Lung (tissue), 12 donors: ENCODE results near the gene DRD1. TPM values are rescaled to one million over a fixed set of nuclear protein-coding genes. Genes with fewer than 3 reads are reported as not detected.

Source experiments
- ATAC-seq: fragments of 200-7000 bp; cut with Tn5 transposase; one replicate; pipeline ENCODE4 v1.9.1; 2020; ENCODE audit warnings: moderate number of reproducible peaks; ENCODE audit not compliant: insufficient read depth, low FRiP score
- DNase-seq, 3 donors: peaks; one replicate each; pipeline ENCODE4 v3.0.0-alpha.2; 2013 to 2017
- H3K27ac ChIP-seq, 2 donors: one replicate each; pipeline ENCODE4 v1.5.1; 2013; ENCODE audit warnings: mild to moderate bottlenecking in 2 of 2, moderate library complexity in 2 of 2, control low read depth in 1 of 2, inconsistent platforms in 1 of 2, low read depth in 1 of 2, low read length in 1 of 2
- H3K27me3 ChIP-seq, 3 donors: one replicate each; pipeline ENCODE4 v1.5.1; 2013; ENCODE audit warnings: low read length in 2 of 3; ENCODE audit not compliant: control insufficient read depth in 3 of 3, insufficient read depth in 3 of 3
- H3K36me3 ChIP-seq, 4 donors: one replicate each; pipeline ENCODE4 v1.5.1; 2013; ENCODE audit warnings: low read length in 4 of 4, mild to moderate bottlenecking in 1 of 4, moderate library complexity in 1 of 4; ENCODE audit not compliant: control insufficient read depth in 4 of 4, insufficient read depth in 4 of 4
- H3K4me1 ChIP-seq, 5 donors: one replicate each; pipeline ENCODE4 v1.5.1; 2013; ENCODE audit warnings: low read length in 5 of 5, mild to moderate bottlenecking in 2 of 5, moderate library complexity in 1 of 5; ENCODE audit not compliant: control insufficient read depth in 5 of 5, insufficient read depth in 5 of 5
- H3K4me3 ChIP-seq: one replicate; pipeline ENCODE4 v1.5.1; 2013; ENCODE audit warnings: mild to moderate bottlenecking, control low read depth, moderate library complexity
- H3K9ac ChIP-seq, 2 donors: one replicate each; pipeline ENCODE4 v1.5.1; 2013; ENCODE audit warnings: low read length in 2 of 2, control low read depth in 1 of 2; ENCODE audit not compliant: insufficient read depth in 1 of 2
- H3K9me3 ChIP-seq, 4 donors: one replicate each; pipeline ENCODE4 v1.5.1; 2013; ENCODE audit warnings: low read length in 3 of 4, mild to moderate bottlenecking in 1 of 4, moderate library complexity in 1 of 4; ENCODE audit not compliant: control insufficient read depth in 4 of 4, insufficient read depth in 3 of 4
- CTCF ChIP-seq: IDR thresholded peaks from 2 replicates; pipeline ENCODE4 v1.5.1; 2012; ENCODE audit warnings: mild to moderate bottlenecking; ENCODE audit errors: control extremely low read depth, extremely low read depth
- WGBS, 2 donors: extraction: QIAGEN DNeasy Blood & Tissue Kit; methylation state at CpG; one replicate each; pipeline ENCODE4 v1.1.7; 2013; 5-methylcytosine and 5-hydroxymethylcytosine counted together
- polyA plus RNA-seq, 2 donors: library from polyadenylated mRNA; stranded (reverse); fragments of 200-250 nt; gene quantifications; one replicate each; pipeline ENCODE4 v1.2.1, GENCODE V29; 2013
- total RNA-seq, 2 donors: library from RNA; depleted of rRNA in 1 of 2; stranded (reverse); fragments of >200 nt in 1 of 2; gene quantifications; one replicate each; pipeline ENCODE4 v1.2.1, GENCODE V29; 2014 to 2021
- donor health status: control.
- donor health status: control.
- donor health status: Bipolar disorder and iron deficiency.
- donor health status: healthy.
- donor health status: DM: yes; HTN: yes; CAD: no.

DRD1 gene
- total and polyA plus RNA-seq, 4 donors = 0.12 to 1.5 (median 0.53) TPM

- no peaks in the 10 kb centered on the region for H3K27me3 ChIP-seq
- 79 to 87% methylated on average over 6 of the region's 6 CpGs for WGBS, 2 donors
- ATAC-seq = no peak
Observed at GRCh38 chr5:175491223-175491622, 47.2 kb upstream of the DRD1 start.

GRCh38 chr5:175489693-175490443 lies 45.9 kb upstream of the DRD1 start:
- no peak overlapping the region for H3K4me3 ChIP-seq
- no peak overlapping the region for H3K27ac ChIP-seq
- no peak for TF ChIP-seq CTCF
- no peak for ATAC-seq
- H3K9ac ChIP-seq = no peak overlapping the region
- no peaks in the 10 kb centered on the region for H3K9me3 ChIP-seq
- H3K36me3 ChIP-seq = peaks cover 3 to 21% (median 12%) of the 10 kb centered on the region in 4 donors
- 46 to 73% methylated on average over 6 of the region's 6 CpGs for WGBS, 2 donors
- no peaks in the 10 kb centered on the region for H3K4me1 ChIP-seq
- no peak for DNase-seq
- no peaks in the 10 kb centered on the region for H3K27me3 ChIP-seq

More at GRCh38 chr5:175491223-175491622, 47.2 kb upstream of the DRD1 start:
- H3K9ac ChIP-seq = no peak overlapping the region
- no peaks in the 10 kb centered on the region for H3K9me3 ChIP-seq
- H3K4me1 ChIP-seq = no peaks in the 10 kb centered on the region
- DNase-seq = no peak
- no peak for TF ChIP-seq CTCF
- H3K27ac ChIP-seq = no peak overlapping the region
- H3K36me3 ChIP-seq = peaks cover 3 to 21% (median 12%) of the 10 kb centered on the region in 4 donors
- H3K4me3 ChIP-seq = no peak overlapping the region

DNA sequence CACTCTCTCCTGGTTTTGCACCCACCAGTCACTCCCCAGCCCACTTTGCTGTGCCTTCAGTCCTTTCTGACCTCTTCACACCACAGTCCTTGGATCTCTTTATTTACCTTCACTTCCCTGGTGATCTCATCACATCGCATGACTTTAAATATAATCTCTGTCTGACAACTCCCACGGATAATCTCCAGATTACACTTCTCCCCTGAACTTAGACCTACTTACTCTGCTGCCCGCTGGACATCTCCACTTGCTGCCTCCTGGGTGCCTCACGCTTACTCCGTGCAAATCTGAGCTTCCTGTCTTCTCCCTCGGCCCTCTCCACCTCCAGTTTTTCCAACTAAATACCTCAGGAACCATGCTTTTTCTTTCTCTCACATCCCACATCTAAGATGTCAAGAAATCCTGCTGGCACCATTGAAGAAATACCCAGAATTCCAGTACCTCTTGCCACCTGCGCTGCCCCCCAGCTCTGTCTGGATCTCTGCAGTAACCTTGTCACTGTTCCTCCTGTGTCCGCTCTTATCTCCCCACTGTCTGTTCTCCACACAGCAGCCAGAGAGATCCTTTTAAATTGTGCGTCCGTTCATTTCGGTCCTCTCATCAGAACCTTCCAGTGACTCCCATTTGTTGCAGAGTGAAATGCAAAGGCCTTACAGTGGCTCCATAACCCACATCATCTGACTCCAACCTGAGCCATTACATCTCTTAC lies 43.7 kb upstream of the DRD1 start:
- H3K4me1 ChIP-seq = peaks cover 0 to 5% (median 0%) of the 10 kb centered on the region in 5 donors
- H3K9ac ChIP-seq = no peak overlapping the region
- ATAC-seq (no peak), DNase-seq (no peak)
- H3K27ac ChIP-seq = no peak overlapping the region
- TF ChIP-seq CTCF = no peak
- peaks cover 6 to 12% (median 10%) of the 10 kb centered on the region in 4 donors for H3K36me3 ChIP-seq
- WGBS, 2 donors = 92 to 94% methylated on average over 11 of the region's 11 CpGs
- no peak overlapping the region for H3K4me3 ChIP-seq
- no peaks in the 10 kb centered on the region for H3K27me3 ChIP-seq
- no peaks in the 10 kb centered on the region for H3K9me3 ChIP-seq
